HepG2 (cell line): Measurements from ENCODE around the gene NOL8. TPM values are rescaled to one million over a fixed set of nuclear protein-coding genes. Genes with fewer than 3 reads are reported as not detected.

ENCODE experiments used
- CCAR2 ChIP-seq: fragments of 200-400 bp; formaldehyde crosslinking; optimal IDR thresholded peaks from 2 replicates; pipeline ENCODE3; 2018; ENCODE audit warnings: low read depth, mild to moderate bottlenecking, low read length, moderate library complexity
- FOXO4 ChIP-seq: sonication (generic); formaldehyde crosslinking; conservative IDR thresholded peaks from 2 replicates; pipeline ENCODE4 v1.8.1; 2023; ENCODE audit warnings: missing genetic modification reagents
- HDAC2 ChIP-seq: sonication (generic); formaldehyde crosslinking; IDR thresholded peaks from 2 replicates; pipeline ENCODE4 v1.4.0; 2020; ENCODE audit warnings: missing genetic modification reagents
- MED13 ChIP-seq: sonication (generic); formaldehyde crosslinking; IDR thresholded peaks from 2 replicates; pipeline ENCODE4 v1.5.0; 2020; ENCODE audit warnings: missing genetic modification reagents
- MTA1 ChIP-seq: sonication (generic); formaldehyde crosslinking; IDR thresholded peaks from 2 replicates; pipeline ENCODE4 v1.4.0; 2020; ENCODE audit warnings: missing genetic modification reagents, mild to moderate bottlenecking, borderline replicate concordance
- PPARG ChIP-seq: conservative IDR thresholded peaks from 2 replicates; pipeline ENCODE4 v1.6.1; 2016; ENCODE audit warnings: missing biosample characterization, missing genetic modification reagents
- SMARCE1 ChIP-seq: fragments of 450-650 bp; IDR thresholded peaks from 2 replicates; pipeline ENCODE4 v1.6.1; 2017; ENCODE audit warnings: borderline replicate concordance
- ZBTB38 ChIP-seq: sonication (generic); formaldehyde crosslinking; IDR thresholded peaks from 2 replicates; pipeline ENCODE4 v1.5.1; 2020; ENCODE audit warnings: mild to moderate bottlenecking, missing genetic modification reagents
- ZBTB42 ChIP-seq: sonication (generic); formaldehyde crosslinking; IDR thresholded peaks from 2 replicates; pipeline ENCODE4 v1.5.0; 2020; ENCODE audit warnings: mild to moderate bottlenecking, missing genetic modification reagents
- ZFP36L2 ChIP-seq: sonication (generic); formaldehyde crosslinking; IDR thresholded peaks from 2 replicates; pipeline ENCODE4 v1.4.0; 2020; ENCODE audit warnings: missing genetic modification reagents
- ZNF207 ChIP-seq: fragments of 450-650 bp; IDR thresholded peaks from 2 replicates; pipeline ENCODE4 v1.6.1; 2016; ENCODE audit warnings: antibody characterized with exemption, borderline replicate concordance
- ZNF501 ChIP-seq: sonication (generic); formaldehyde crosslinking; IDR thresholded peaks from 2 replicates; pipeline ENCODE4 v1.5.1; 2020; ENCODE audit warnings: mild to moderate bottlenecking, moderate library complexity, missing genetic modification reagents
- ZNF629 ChIP-seq: sonication (generic); formaldehyde crosslinking; conservative IDR thresholded peaks from 2 replicates; pipeline ENCODE4 v1.5.0; 2020; ENCODE audit warnings: missing genetic modification reagents
- ZSCAN30 ChIP-seq: sonication (generic); formaldehyde crosslinking; IDR thresholded peaks from 2 replicates; pipeline ENCODE4 v1.5.0; 2020; ENCODE audit warnings: mild to moderate bottlenecking, missing genetic modification reagents
- polyA plus RNA-seq, 8 experiments: library from polyadenylated mRNA; depleted of rRNA in 3 of 8; stranded (reverse) in 7 of 8; unstranded in 1 of 8; fragments of >200 nt; fragmentation: Illumina TruSeq in 4 of 8; extraction: Trizol in 4 of 8; gene quantifications; 2 replicates each; pipeline versions ENCODE4 v1.2.1 to v1.2.3, GENCODE V29; 2011 to 2016; ENCODE audit warnings: low read depth in 4 of 8, missing spikeins in 1 of 8, mixed read lengths in 1 of 8; ENCODE audit not compliant: insufficient read depth in 1 of 8
- total RNA-seq, 5 experiments: library from RNA; depleted of rRNA; stranded (reverse); fragments of >200 nt; fragmentation: Illumina TruSeq; extraction: Trizol; gene quantifications; 2 replicates each; pipeline ENCODE4 v1.2.3, GENCODE V29; 2016; ENCODE audit warnings: low read depth in 1 of 5
- TF ChIP-seq, protein P1 (sequence below): sonication (generic); formaldehyde crosslinking; IDR thresholded peaks from 2 replicates; pipeline ENCODE4 v1.8.0; 2022; ENCODE audit warnings: missing genetic modification reagents, mild to moderate bottlenecking, borderline replicate concordance
- TF ChIP-seq, protein P2 (sequence below): sonication (generic); formaldehyde crosslinking; IDR thresholded peaks from 2 replicates; pipeline ENCODE4 v1.4.0; 2020; ENCODE audit warnings: missing genetic modification reagents, borderline replicate concordance
- TF ChIP-seq, protein P3 (sequence below): sonication (generic); formaldehyde crosslinking; IDR thresholded peaks from 2 replicates; pipeline ENCODE4 v1.5.0; 2020; ENCODE audit warnings: mild to moderate bottlenecking, missing genetic modification reagents, moderate library complexity

Gene NOL8
- total and polyA plus RNA-seq, 2 of the 13 experiments (the other 11 are each of a cell fraction or from before 2014, with no cell fraction given), result 12.8 to 36.3 TPM

- TF ChIP-seq ZSCAN30 (no peak), FOXO4 (CRISPR knock-in tag) (0 out of 2 replicates have a peak, but pooled peaks have one; percentile 73), ZNF501 (CRISPR knock-in tag) (peak; percentile 86; the same call in 1 of the 2 replicates), ZBTB38 (peak; percentile 92), ZBTB42 (CRISPR knock-in tag) (no peak; the same call in 1 of the 2 replicates), PPARG (CRISPR knock-in tag) (no peak), MTA1 (peak; percentile 91), MED13 (CRISPR knock-in tag) (peak; percentile 93), SMARCE1 (no peak), CCAR2 (no peak), ZNF629 (CRISPR knock-in tag) (peak; percentile 56; the same call in 1 of the 2 replicates), ZFP36L2 (CRISPR knock-in tag) (0 out of 2 replicates have a peak, but pooled peaks have one; percentile 16), HDAC2 (peak; percentile 95), ZNF207 (no peak)
- TF ChIP-seq, protein P1, sequence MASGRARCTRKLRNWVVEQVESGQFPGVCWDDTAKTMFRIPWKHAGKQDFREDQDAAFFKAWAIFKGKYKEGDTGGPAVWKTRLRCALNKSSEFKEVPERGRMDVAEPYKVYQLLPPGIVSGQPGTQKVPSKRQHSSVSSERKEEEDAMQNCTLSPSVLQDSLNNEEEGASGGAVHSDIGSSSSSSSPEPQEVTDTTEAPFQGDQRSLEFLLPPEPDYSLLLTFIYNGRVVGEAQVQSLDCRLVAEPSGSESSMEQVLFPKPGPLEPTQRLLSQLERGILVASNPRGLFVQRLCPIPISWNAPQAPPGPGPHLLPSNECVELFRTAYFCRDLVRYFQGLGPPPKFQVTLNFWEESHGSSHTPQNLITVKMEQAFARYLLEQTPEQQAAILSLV (CRISPR knock-in tag), result peak; percentile 89
- TF ChIP-seq, protein P2, sequence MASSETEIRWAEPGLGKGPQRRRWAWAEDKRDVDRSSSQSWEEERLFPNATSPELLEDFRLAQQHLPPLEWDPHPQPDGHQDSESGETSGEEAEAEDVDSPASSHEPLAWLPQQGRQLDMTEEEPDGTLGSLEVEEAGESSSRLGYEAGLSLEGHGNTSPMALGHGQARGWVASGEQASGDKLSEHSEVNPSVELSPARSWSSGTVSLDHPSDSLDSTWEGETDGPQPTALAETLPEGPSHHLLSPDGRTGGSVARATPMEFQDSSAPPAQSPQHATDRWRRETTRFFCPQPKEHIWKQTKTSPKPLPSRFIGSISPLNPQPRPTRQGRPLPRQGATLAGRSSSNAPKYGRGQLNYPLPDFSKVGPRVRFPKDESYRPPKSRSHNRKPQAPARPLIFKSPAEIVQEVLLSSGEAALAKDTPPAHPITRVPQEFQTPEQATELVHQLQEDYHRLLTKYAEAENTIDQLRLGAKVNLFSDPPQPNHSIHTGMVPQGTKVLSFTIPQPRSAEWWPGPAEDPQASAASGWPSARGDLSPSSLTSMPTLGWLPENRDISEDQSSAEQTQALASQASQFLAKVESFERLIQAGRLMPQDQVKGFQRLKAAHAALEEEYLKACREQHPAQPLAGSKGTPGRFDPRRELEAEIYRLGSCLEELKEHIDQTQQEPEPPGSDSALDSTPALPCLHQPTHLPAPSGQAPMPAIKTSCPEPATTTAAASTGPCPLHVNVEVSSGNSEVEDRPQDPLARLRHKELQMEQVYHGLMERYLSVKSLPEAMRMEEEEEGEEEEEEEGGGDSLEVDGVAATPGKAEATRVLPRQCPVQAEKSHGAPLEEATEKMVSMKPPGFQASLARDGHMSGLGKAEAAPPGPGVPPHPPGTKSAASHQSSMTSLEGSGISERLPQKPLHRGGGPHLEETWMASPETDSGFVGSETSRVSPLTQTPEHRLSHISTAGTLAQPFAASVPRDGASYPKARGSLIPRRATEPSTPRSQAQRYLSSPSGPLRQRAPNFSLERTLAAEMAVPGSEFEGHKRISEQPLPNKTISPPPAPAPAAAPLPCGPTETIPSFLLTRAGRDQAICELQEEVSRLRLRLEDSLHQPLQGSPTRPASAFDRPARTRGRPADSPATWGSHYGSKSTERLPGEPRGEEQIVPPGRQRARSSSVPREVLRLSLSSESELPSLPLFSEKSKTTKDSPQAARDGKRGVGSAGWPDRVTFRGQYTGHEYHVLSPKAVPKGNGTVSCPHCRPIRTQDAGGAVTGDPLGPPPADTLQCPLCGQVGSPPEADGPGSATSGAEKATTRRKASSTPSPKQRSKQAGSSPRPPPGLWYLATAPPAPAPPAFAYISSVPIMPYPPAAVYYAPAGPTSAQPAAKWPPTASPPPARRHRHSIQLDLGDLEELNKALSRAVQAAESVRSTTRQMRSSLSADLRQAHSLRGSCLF, result no peak; the same call in 1 of the 2 replicates
- TF ChIP-seq, protein P3, sequence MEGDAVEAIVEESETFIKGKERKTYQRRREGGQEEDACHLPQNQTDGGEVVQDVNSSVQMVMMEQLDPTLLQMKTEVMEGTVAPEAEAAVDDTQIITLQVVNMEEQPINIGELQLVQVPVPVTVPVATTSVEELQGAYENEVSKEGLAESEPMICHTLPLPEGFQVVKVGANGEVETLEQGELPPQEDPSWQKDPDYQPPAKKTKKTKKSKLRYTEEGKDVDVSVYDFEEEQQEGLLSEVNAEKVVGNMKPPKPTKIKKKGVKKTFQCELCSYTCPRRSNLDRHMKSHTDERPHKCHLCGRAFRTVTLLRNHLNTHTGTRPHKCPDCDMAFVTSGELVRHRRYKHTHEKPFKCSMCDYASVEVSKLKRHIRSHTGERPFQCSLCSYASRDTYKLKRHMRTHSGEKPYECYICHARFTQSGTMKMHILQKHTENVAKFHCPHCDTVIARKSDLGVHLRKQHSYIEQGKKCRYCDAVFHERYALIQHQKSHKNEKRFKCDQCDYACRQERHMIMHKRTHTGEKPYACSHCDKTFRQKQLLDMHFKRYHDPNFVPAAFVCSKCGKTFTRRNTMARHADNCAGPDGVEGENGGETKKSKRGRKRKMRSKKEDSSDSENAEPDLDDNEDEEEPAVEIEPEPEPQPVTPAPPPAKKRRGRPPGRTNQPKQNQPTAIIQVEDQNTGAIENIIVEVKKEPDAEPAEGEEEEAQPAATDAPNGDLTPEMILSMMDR (CRISPR knock-in tag), result peak; percentile 91
Observed at GRCh38 chr9:92293452-92294296, 31.5 kb downstream of the NOL8 start, which contains the start of gene IARS1 (continued).
